NCI-H2227 treated with DMSO at 0.1 percent for 48 hours (cell line): ENCODE measurements around the gene TSPAN1.
"Not testable (repeated sequence)": the region's sequence is repeated elsewhere in the genome, so short reads cannot be mapped to it uniquely, and the experiment has no call there.

ENCODE experiments used
- DNase-seq: peaks from one replicate; lab custom pipeline; 2025; lab: John Stamatoyannopoulos, UW

The TSPAN1 gene

GRCh38 chr1:46218443-46218842 is 43.6 kb downstream of the TSPAN1 start:
- DNase-seq, result peak; percentile 33

- DNase-seq, result no peak
These were observed 44.9 kb downstream of the TSPAN1 start for GRCh38 chr1:46219551-46220520.

- DNase-seq, result no peak
These were observed 45.9 kb downstream of the TSPAN1 start for GRCh38 chr1:46220808-46221207.

GRCh38 chr1:46221749-46222148 is 46.9 kb downstream of the TSPAN1 start:
- DNase-seq, result no peak

- not testable (repeated sequence) for DNase-seq
These were observed 48.2 kb downstream of the TSPAN1 start for GRCh38 chr1:46223055-46223454.

GRCh38 chr1:46223472-46223943 is 48.6 kb downstream of the TSPAN1 start:
- DNase-seq, result peak; percentile 72

GRCh38 chr1:46224966-46225365 is 50.1 kb downstream of the TSPAN1 start:
- no peak for DNase-seq

GRCh38 chr1:46231231-46231630 is 56.3 kb downstream of the TSPAN1 start:
- DNase-seq, result not testable (repeated sequence)
